Measurements from ENCODE around the gene CETN1.
A peak's percentile ranks its signal among the peaks of the same experiment; 100 is the strongest.

CETN1 gene

DNA sequence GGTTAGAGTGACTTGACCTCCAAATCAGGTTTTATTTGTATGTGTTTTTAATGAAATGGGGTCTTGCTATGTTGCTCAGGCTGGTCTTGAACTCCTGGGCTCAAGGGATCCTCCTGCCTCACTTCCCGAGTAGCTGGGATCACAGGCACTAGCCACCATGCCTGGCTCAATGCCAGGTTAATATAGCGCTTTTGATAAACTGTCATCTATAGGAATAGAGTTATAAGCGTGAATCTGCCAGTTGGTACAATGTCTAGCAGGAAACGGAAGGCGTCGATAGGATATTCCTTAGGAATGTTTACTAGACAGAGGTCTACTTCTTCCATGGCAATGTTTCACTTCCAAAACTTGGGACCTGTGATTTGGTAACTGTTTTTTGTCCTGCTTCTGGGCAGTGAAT, 42.1 kb downstream of the CETN1 start:
- FAIRE-seq: no peak
- no peak for DNase-seq (ENCODE audit: low spot score)

DNA sequence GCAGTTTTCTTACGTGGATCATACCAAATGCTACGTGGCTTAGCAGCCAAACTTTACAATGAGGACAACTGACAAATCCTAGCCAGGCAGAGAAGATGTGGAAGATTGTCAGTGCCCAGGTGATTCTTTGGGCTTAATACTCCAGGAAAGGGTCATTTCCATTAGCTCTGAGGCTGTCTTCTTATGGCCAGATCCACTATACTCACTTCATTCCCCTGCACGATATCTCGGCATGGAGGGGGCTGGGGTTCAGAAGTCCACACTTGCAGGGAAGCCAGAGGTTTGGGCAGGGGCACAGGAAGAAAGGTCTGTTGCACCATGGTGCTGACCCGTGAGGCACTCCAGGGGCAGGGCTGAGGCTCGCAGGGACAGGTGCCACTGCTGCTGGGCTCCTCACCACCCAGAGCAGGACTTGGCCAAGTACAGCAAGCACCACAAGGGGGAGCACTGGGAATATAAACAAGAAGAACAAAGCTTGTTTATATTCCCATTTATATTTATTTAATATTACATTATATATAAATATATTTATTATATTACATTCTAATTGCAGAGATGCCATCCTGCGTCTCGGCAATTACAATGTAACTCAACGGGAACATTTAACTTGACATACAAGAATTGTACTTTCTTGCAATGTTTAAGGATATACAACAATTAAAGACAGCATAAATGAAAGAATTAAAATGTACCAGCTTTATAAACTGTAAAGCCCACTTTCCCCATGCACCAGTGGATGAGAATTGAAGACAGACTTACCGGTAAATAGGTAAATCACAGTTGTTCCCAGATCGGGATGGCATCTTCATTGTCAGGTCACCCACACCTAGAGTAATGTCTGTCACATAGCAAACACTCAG, 43.8 kb downstream of the CETN1 start:
- DNase-seq (ENCODE audit: low spot score): peak; percentile 74
- FAIRE-seq: peak; percentile 67

DNA sequence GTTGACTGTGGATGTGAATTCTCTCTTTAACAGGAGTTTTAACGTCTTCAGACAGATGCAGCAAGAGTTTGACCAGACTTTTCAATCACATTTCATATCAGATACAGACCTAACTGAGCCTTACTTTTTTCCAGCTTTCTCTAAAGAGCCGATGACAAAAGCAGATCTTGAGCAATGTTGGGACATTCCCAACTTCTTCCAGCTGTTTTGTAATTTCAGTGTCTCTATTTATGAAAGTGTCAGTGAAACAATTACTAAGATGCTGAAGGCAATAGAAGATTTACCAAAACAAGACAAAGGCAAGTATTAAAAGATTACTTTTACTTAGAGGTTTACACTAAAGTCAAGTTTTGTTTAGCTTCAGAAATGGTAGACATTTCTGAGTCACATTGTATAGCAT, 47.1 kb downstream of the CETN1 start:
- no peak for DNase-seq (ENCODE audit: low spot score)
- FAIRE-seq: no peak

DNA sequence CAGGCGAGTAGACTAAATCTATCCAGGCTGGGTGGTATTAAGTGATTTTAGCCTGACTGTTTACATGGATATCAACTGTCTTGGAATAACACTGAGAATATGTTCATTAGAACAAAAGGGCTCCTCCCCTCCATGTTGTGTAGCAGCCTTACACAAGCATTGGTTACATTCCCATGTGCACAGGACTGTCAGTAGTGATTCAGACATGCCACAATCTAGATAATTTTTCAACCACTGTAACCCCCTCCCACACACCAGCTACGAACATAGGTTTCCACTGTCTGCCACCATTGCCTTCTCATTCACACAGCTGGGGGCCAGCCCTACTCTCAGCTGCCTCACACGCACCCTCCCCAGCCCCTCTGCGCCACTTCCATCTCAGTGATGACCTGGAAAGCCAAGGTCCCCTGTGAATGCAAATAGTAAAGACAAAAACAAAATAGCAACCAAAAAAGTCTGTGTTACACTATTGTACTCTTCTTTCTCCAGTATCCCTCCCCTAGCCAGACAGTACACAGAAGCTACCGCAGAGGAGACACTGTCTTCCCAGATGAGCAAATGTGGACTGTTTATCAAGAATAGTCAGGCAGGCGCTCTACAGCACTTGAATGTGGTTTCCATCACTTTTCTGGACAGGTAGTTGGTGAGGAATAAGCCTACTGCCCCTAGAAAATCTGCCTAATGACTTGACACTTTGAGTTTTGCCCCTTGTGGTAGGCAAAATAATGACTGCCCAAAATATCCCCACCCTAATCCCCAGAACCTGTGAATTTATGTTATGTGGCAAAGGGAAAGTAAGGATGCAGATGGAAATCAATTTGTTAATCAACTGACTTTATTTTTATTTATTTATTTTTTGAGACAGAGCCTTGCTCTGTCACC, 49.3 kb downstream of the CETN1 start:
- no peak for DNase-seq (ENCODE audit: low spot score)
- peak; percentile 79 for FAIRE-seq

DNA sequence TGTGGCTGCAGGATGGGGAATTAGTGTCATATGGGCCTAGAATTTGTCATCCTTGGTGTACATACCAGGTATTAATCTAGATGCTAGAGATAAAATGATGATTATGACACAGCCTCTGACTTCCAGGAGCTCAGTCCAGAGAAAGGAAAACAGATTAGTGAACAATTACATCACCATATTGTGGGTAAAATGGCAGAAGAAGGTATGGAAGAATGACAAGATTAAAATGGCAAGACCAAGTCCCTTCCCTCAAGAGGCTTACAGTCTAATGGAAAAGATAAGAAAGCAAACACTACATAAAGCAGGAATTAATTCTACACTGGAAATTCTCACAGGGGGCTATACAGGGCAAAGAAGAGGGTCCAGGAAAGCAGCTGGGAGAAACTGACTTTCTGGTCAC, 51.4 kb downstream of the CETN1 start:
- DNase-seq (ENCODE audit: low spot score) (no peak), FAIRE-seq (no peak)

Data from urothelium cell line (cell line).